Ovary (tissue), 9 donors: Measurements from ENCODE around the gene MYLIP. TPM values are rescaled to one million over a fixed set of nuclear protein-coding genes. Genes with fewer than 3 reads are reported as not detected.

Experiments used
- DNase-seq, 5 donors: peaks; one replicate each; pipeline ENCODE4 v3.0.0-alpha.2; 2019 to 2020
- H3K27ac ChIP-seq, 2 donors: fragments of 200-600 bp; one replicate each; pipeline versions ENCODE4 v1.5.1 to v1.8.0; 2019 to 2022
- H3K27me3 ChIP-seq: fragments of 200-600 bp; one replicate; pipeline ENCODE4 v1.8.0; 2022
- H3K36me3 ChIP-seq: fragments of 200-600 bp; sonication (generic); one replicate; pipeline ENCODE4 v1.5.1; 2019
- H3K4me1 ChIP-seq: one replicate; pipeline ENCODE4 v1.8.1; 2013; ENCODE audit warnings: mild to moderate bottlenecking, moderate library complexity; ENCODE audit not compliant: insufficient read depth
- H3K4me3 ChIP-seq: fragments of 200-600 bp; sonication (generic); one replicate; pipeline ENCODE4 v1.5.1; 2017
- H3K9me3 ChIP-seq, 2 donors: fragments of 200-600 bp in 1 of 2; sonication (generic) in 1 of 2; one replicate each; pipeline versions ENCODE4 v1.5.1 to v1.8.1; 2013 to 2019; ENCODE audit warnings: mild to moderate bottlenecking in 1 of 2, moderate library complexity in 1 of 2
- EP300 ChIP-seq: sonication (generic); formaldehyde crosslinking; IDR thresholded peaks from one replicate; pipeline ENCODE4 v1.6.1; 2017; ENCODE audit warnings: antibody characterized with exemption
- POLR2A ChIP-seq: fragments of 450-650 bp; IDR thresholded peaks from one replicate; pipeline ENCODE4 v1.6.1; 2017; ENCODE audit warnings: antibody characterized with exemption, mild to moderate bottlenecking, moderate library complexity
- WGBS, 3 donors: extraction: QIAGEN DNeasy Blood & Tissue Kit in 1 of 3; methylation state at CpG; one replicate each; pipeline versions ENCODE4 v1.1.5 to v1.1.7; 2013 to 2017; 5-methylcytosine and 5-hydroxymethylcytosine counted together
- intact Hi-C, 4 donors: fragments of 100-400 bp; cut with DNase I; formaldehyde crosslinking; loops; one replicate each; pipeline versions ENCODE4 v1.11.0 to v1.15.1; 2022 to 2023
- polyA plus RNA-seq, 2 donors: library from polyadenylated mRNA; stranded (reverse); fragments of 200-250 nt in 1 of 2; fragments of 350-450 nt in 1 of 2; fragmentation: Illumina TruSeq in 1 of 2; extraction: RNeasy Lipid Tissue Mini Kit (QIAGEN cat#74804) in 1 of 2; gene quantifications; one replicate each; pipeline ENCODE4 v1.2.3, GENCODE V29; 2013 to 2014
- total RNA-seq, 7 donors: library from RNA; depleted of rRNA in 2 of 7; stranded (reverse); fragments of >200 nt in 2 of 7; fragmentation: NEBNext Ultra II Directional in 3 of 7; extraction: Animal tissue kit (Norgen Biotek cat#: 25700) in 3 of 7; gene quantifications; one replicate each; pipeline versions ENCODE4 v1.1.0 to v1.2.4, GENCODE V29; 2016 to 2023
- TF ChIP-seq, protein P1 (sequence below), 3 donors: fragments of 450-650 bp in 2 of 3; fragments of 200-600 bp in 1 of 3; IDR thresholded peaks; one replicate each; pipeline versions ENCODE4 v1.5.1 to v1.8.0; 2016 to 2022; ENCODE audit warnings: antibody characterized with exemption in 3 of 3, mild to moderate bottlenecking in 1 of 3
- donor health status: DM: no; HTN: no; CAD: no; lungs with moderate emphysema.
- donor health status: DM: no; HTN: no; CAD: no.
- donor health status: Bipolar disorder and iron deficiency.
- donor health status: DM: yes; HTN: yes; CAD: no.
- donor health status: DM: no; HTN: no; CAD: no.
- donor health status: DM: yes; HTN: yes; CAD: no.

Gene MYLIP
- total and polyA plus RNA-seq, 9 donors = 11.0 to 45.4 (median 37.7) TPM

- no peak overlapping the region for H3K27ac ChIP-seq
- no peaks in the 10 kb centered on the region for H3K9me3 ChIP-seq
- H3K36me3 ChIP-seq = no peaks in the 10 kb centered on the region
- no peaks in the 10 kb centered on the region for H3K4me1 ChIP-seq
- DNase-seq = no peak
- no peaks in the 10 kb centered on the region for H3K27me3 ChIP-seq
- no peak overlapping the region for H3K4me3 ChIP-seq
- 87 to 91% (median 89%) methylated on average over 4 of the region's 4 CpGs for WGBS, 3 donors
- TF ChIP-seq, protein P1, sequence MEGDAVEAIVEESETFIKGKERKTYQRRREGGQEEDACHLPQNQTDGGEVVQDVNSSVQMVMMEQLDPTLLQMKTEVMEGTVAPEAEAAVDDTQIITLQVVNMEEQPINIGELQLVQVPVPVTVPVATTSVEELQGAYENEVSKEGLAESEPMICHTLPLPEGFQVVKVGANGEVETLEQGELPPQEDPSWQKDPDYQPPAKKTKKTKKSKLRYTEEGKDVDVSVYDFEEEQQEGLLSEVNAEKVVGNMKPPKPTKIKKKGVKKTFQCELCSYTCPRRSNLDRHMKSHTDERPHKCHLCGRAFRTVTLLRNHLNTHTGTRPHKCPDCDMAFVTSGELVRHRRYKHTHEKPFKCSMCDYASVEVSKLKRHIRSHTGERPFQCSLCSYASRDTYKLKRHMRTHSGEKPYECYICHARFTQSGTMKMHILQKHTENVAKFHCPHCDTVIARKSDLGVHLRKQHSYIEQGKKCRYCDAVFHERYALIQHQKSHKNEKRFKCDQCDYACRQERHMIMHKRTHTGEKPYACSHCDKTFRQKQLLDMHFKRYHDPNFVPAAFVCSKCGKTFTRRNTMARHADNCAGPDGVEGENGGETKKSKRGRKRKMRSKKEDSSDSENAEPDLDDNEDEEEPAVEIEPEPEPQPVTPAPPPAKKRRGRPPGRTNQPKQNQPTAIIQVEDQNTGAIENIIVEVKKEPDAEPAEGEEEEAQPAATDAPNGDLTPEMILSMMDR (IDR thresholded peaks at IDR 0.05) = no peak
- TF ChIP-seq POLR2A (no peak), EP300 (no peak)
- intact Hi-C loops = no loop called here
These were observed 10.1 kb upstream of the MYLIP start for GRCh38 chr6:16118825-16119224.

- Histone ChIP-seq H3K9me3 (no peaks in the 10 kb centered on the region), H3K4me1 (peaks cover 3% of the 10 kb centered on the region), H3K36me3 (no peaks in the 10 kb centered on the region), H3K27me3 (no peaks in the 10 kb centered on the region), H3K27ac (no peak overlapping the region), H3K4me3 (no peak overlapping the region)
- WGBS, 3 donors = 95 to 99% (median 98%) methylated on average over 3 of the region's 3 CpGs
- TF ChIP-seq POLR2A = no peak
- TF ChIP-seq, protein P1 (IDR thresholded peaks at IDR 0.05) = no peak
- no peak for TF ChIP-seq EP300
- DNase-seq = no peak
- intact Hi-C loops = loop anchor here in 1 of 4 donors (10.0 kb wide), 1 partner anchor 427 kb away; no protein-coding TSS in a partner anchor
These were observed 7.5 kb upstream of the MYLIP start for GRCh38 chr6:16121339-16121738.

GRCh38 chr6:16122197-16122596 is 6.7 kb upstream of the MYLIP start:
- H3K4me3 ChIP-seq = no peak overlapping the region
- H3K4me1 ChIP-seq = peaks cover 3% of the 10 kb centered on the region
- no peaks in the 10 kb centered on the region for H3K36me3 ChIP-seq
- TF ChIP-seq EP300 = no peak
- no peak for TF ChIP-seq POLR2A
- TF ChIP-seq, protein P1 (IDR thresholded peaks at IDR 0.05) = no peak
- no peak overlapping the region for H3K27ac ChIP-seq
- DNase-seq = no peak
- H3K9me3 ChIP-seq = no peaks in the 10 kb centered on the region
- H3K27me3 ChIP-seq = no peaks in the 10 kb centered on the region
- intact Hi-C loops = loop anchor here in 1 of 4 donors (10.0 kb wide), 1 partner anchor 427 kb away; no protein-coding TSS in a partner anchor

GRCh38 chr6:16124198-16125180 is 4.4 kb upstream of the MYLIP start:
- intact Hi-C loops = loop anchor here in 2 of 4 donors (5.0 to 10.0 kb wide), 2 partner anchors 430 to 432 kb away; no protein-coding TSS in a partner anchor
- Histone ChIP-seq H3K4me3 (no peak overlapping the region), H3K36me3 (no peaks in the 10 kb centered on the region), H3K4me1 (peaks cover 3% of the 10 kb centered on the region), H3K27ac (no peak overlapping the region), H3K27me3 (no peaks in the 10 kb centered on the region), H3K9me3 (no peaks in the 10 kb centered on the region)
- no peak for TF ChIP-seq EP300
- TF ChIP-seq, protein P1 (IDR thresholded peaks at IDR 0.05) = no peak
- no peak for TF ChIP-seq POLR2A
- 58 to 66% (median 59%) methylated on average over 6 of the region's 6 CpGs for WGBS, 3 donors
- DNase-seq = no peak
